GM18861 (cell line): Measurements from ENCODE around the gene ALDH4A1.

ENCODE experiments used
- ATAC-seq: cut with Tn5 transposase; IDR thresholded peaks from one replicate; pipeline ENCODE4 v1.9.1; 2021; ENCODE audit not compliant: unreplicated experiment

ALDH4A1 gene

GRCh38 chr1:18939398-18940302 is 37.3 kb upstream of the ALDH4A1 start:
- no peak for ATAC-seq

- no peak for ATAC-seq
Observed at GRCh38 chr1:18938707-18939070, 36.3 kb upstream of the ALDH4A1 start.

- ATAC-seq, result no peak
Observed at GRCh38 chr1:18938008-18938706, 35.8 kb upstream of the ALDH4A1 start.

- ATAC-seq, result no peak
Observed at GRCh38 chr1:18937539-18937938, 35.2 kb upstream of the ALDH4A1 start.

GRCh38 chr1:18936814-18937481 is 34.6 kb upstream of the ALDH4A1 start:
- no peak for ATAC-seq

- ATAC-seq, result no peak
Observed at GRCh38 chr1:18936471-18936813, 34.1 kb upstream of the ALDH4A1 start.

- no peak for ATAC-seq
Observed at GRCh38 chr1:18934205-18935000, 32.0 kb upstream of the ALDH4A1 start.

- ATAC-seq, result no peak
Observed at GRCh38 chr1:18932879-18933278, 30.5 kb upstream of the ALDH4A1 start.

GRCh38 chr1:18932387-18932786 is 30.0 kb upstream of the ALDH4A1 start:
- ATAC-seq, result no peak

GRCh38 chr1:18931730-18932129 is 29.4 kb upstream of the ALDH4A1 start:
- no peak for ATAC-seq

GRCh38 chr1:18929686-18930085 is 27.3 kb upstream of the ALDH4A1 start:
- no peak for ATAC-seq

GRCh38 chr1:18928985-18929384 is 26.6 kb upstream of the ALDH4A1 start:
- no peak for ATAC-seq

GRCh38 chr1:18928406-18928805 is 26.1 kb upstream of the ALDH4A1 start:
- ATAC-seq, result no peak

GRCh38 chr1:18927654-18928272 is 25.4 kb upstream of the ALDH4A1 start:
- no peak for ATAC-seq

GRCh38 chr1:18927082-18927653 is 24.8 kb upstream of the ALDH4A1 start:
- peak; percentile 17 for ATAC-seq

- peak; percentile 54 for ATAC-seq
Observed at GRCh38 chr1:18926315-18927081, 24.1 kb upstream of the ALDH4A1 start.

- ATAC-seq, result no peak
Observed at GRCh38 chr1:18925279-18925678, 22.9 kb upstream of the ALDH4A1 start.

GRCh38 chr1:18924221-18924691 is 21.9 kb upstream of the ALDH4A1 start:
- ATAC-seq, result no peak

- ATAC-seq, result no peak
Observed at GRCh38 chr1:18923756-18924211, 21.4 kb upstream of the ALDH4A1 start.
